ENCODE results near the gene ENPP7.

Gene ENPP7

GRCh38 chr17:79737046-79737921, 6.5 kb downstream of the ENPP7 start:
- no peak overlapping the region for H2AFZ ChIP-seq (ENCODE audit: low read depth, low read length, severe bottlenecking)
- no peaks in the 10 kb centered on the region for H3K27me3 ChIP-seq (ENCODE audit: low read length)

GRCh38 chr17:79737922-79738578, 7.3 kb downstream of the ENPP7 start:
- Histone ChIP-seq H3K79me2 (ENCODE audit: insufficient read depth, low read length) (no peaks in the 10 kb centered on the region), H3K4me3 (ENCODE audit: insufficient read depth, low read length, poor library complexity, severe bottlenecking) (no peak overlapping the region), H3K4me2 (ENCODE audit: low read depth, low read length, poor library complexity, severe bottlenecking) (no peak overlapping the region), H3K36me3 (ENCODE audit: low read length) (no peaks in the 10 kb centered on the region), H2AFZ (ENCODE audit: low read depth, low read length, severe bottlenecking) (no peak overlapping the region), H3F3A (ENCODE audit: insufficient read depth) (no peaks in the 10 kb centered on the region), H4K20me1 (ENCODE audit: low read depth, low read length) (no peaks in the 10 kb centered on the region), H3K27ac (ENCODE audit: low read depth, low read length) (no peak overlapping the region), H3K9me3 (ENCODE audit: insufficient read depth, low read length) (no peaks in the 10 kb centered on the region), H3K9ac (ENCODE audit: low read length) (no peak overlapping the region), H3K27me3 (ENCODE audit: low read length) (no peaks in the 10 kb centered on the region), H3K9me2 (replicated peaks; ENCODE audit: insufficient read depth, low read length) (no peaks in the 10 kb centered on the region)
- no peak for TF ChIP-seq EZH2phosphoT487 (conservative IDR thresholded peaks at IDR 0.05; ENCODE audit: low read length)
- no peak for TF ChIP-seq CTCF (IDR thresholded peaks at IDR 0.05; ENCODE audit: insufficient read depth, low read length, poor library complexity, severe bottlenecking)

More at GRCh38 chr17:79737046-79737921, 6.5 kb downstream of the ENPP7 start:
- Histone ChIP-seq H3F3A (ENCODE audit: insufficient read depth) (no peaks in the 10 kb centered on the region), H3K79me2 (ENCODE audit: insufficient read depth, low read length) (no peaks in the 10 kb centered on the region), H3K9me2 (replicated peaks; ENCODE audit: insufficient read depth, low read length) (no peaks in the 10 kb centered on the region), H3K27ac (ENCODE audit: low read depth, low read length) (no peak overlapping the region), H3K4me3 (ENCODE audit: insufficient read depth, low read length, poor library complexity, severe bottlenecking) (no peak overlapping the region), H3K9me3 (ENCODE audit: insufficient read depth, low read length) (no peaks in the 10 kb centered on the region), H3K36me3 (ENCODE audit: low read length) (no peaks in the 10 kb centered on the region), H3K9ac (ENCODE audit: low read length) (no peak overlapping the region), H4K20me1 (ENCODE audit: low read depth, low read length) (no peaks in the 10 kb centered on the region), H3K4me2 (ENCODE audit: low read depth, low read length, poor library complexity, severe bottlenecking) (no peak overlapping the region)
- TF ChIP-seq EZH2phosphoT487 (conservative IDR thresholded peaks at IDR 0.05; ENCODE audit: low read length) (no peak), CTCF (IDR thresholded peaks at IDR 0.05; ENCODE audit: insufficient read depth, low read length, poor library complexity, severe bottlenecking) (no peak)

- TF ChIP-seq EZH2phosphoT487 (conservative IDR thresholded peaks at IDR 0.05; ENCODE audit: low read length) (no peak), CTCF (IDR thresholded peaks at IDR 0.05; ENCODE audit: insufficient read depth, low read length, poor library complexity, severe bottlenecking) (no peak)
- no peaks in the 10 kb centered on the region for H3K27me3 ChIP-seq (ENCODE audit: low read length)
- no peaks in the 10 kb centered on the region for H3F3A ChIP-seq (ENCODE audit: insufficient read depth)
- no peak overlapping the region for H3K27ac ChIP-seq (ENCODE audit: low read depth, low read length)
- no peak overlapping the region for H3K9ac ChIP-seq (ENCODE audit: low read length)
- no peak overlapping the region for H3K4me3 ChIP-seq (ENCODE audit: insufficient read depth, low read length, poor library complexity, severe bottlenecking)
- no peak overlapping the region for H3K4me2 ChIP-seq (ENCODE audit: low read depth, low read length, poor library complexity, severe bottlenecking)
- no peaks in the 10 kb centered on the region for H3K36me3 ChIP-seq (ENCODE audit: low read length)
- H3K9me2 ChIP-seq (replicated peaks; ENCODE audit: insufficient read depth, low read length), result no peaks in the 10 kb centered on the region
- H3K79me2 ChIP-seq (ENCODE audit: insufficient read depth, low read length), result no peaks in the 10 kb centered on the region
- H3K9me3 ChIP-seq (ENCODE audit: insufficient read depth, low read length), result no peaks in the 10 kb centered on the region
- H4K20me1 ChIP-seq (ENCODE audit: low read depth, low read length), result no peaks in the 10 kb centered on the region
- no peak overlapping the region for H2AFZ ChIP-seq (ENCODE audit: low read depth, low read length, severe bottlenecking)
These were observed 7.9 kb downstream of the ENPP7 start for GRCh38 chr17:79738643-79739042.
